HL-60 (cell line): ENCODE results near the gene KLHL21.

Experiments used
- DNase-seq, 2 experiments: peaks; one replicate each; pipeline ENCODE4 v3.0.0-alpha.2; 2010 to 2020; ENCODE audit warnings: low read depth in 1 of 2, low spot score in 1 of 2
- H3K27ac ChIP-seq: fragments of 250-450 bp; sonication (Bioruptor Pico); replicated peaks from 2 replicates; pipeline ENCODE4 v1.5.1; 2020; ENCODE audit warnings: mild to moderate bottlenecking, moderate library complexity
- H3K27me3 ChIP-seq: fragments of 250-450 bp; sonication (Bioruptor Pico); 2 replicates; pipeline ENCODE4 v1.5.1; 2021; ENCODE audit warnings: mild to moderate bottlenecking, moderate library complexity; ENCODE audit not compliant: insufficient read depth, poor library complexity, severe bottlenecking
- H3K4me3 ChIP-seq: replicated peaks from 2 replicates; pipeline ENCODE4 v1.5.1; 2011; ENCODE audit warnings: mild to moderate bottlenecking, control low read depth, low read length; ENCODE audit not compliant: insufficient read depth
- CTCF ChIP-seq: IDR thresholded peaks from one replicate; pipeline ENCODE4 v1.5.1; 2011; ENCODE audit warnings: low read length, control low read depth, inconsistent platforms; ENCODE audit not compliant: insufficient read depth
- GABPA ChIP-seq: IDR thresholded peaks from 2 replicates; pipeline ENCODE4 v1.6.1; 2012; ENCODE audit warnings: low read depth
- POLR2AphosphoS5 ChIP-seq: IDR thresholded peaks from 2 replicates; pipeline ENCODE4 v1.6.1; 2012; ENCODE audit warnings: low read depth
- SPI1 ChIP-seq: IDR thresholded peaks from 2 replicates; pipeline ENCODE4 v1.6.1; 2012; ENCODE audit warnings: low read depth, mild to moderate bottlenecking, borderline replicate concordance
- TF ChIP-seq, protein P1 (sequence below): IDR thresholded peaks from 2 replicates; pipeline ENCODE4 v1.6.1; 2012; ENCODE audit warnings: low read depth; ENCODE audit not compliant: insufficient replicate concordance

The KLHL21 gene

DNA sequence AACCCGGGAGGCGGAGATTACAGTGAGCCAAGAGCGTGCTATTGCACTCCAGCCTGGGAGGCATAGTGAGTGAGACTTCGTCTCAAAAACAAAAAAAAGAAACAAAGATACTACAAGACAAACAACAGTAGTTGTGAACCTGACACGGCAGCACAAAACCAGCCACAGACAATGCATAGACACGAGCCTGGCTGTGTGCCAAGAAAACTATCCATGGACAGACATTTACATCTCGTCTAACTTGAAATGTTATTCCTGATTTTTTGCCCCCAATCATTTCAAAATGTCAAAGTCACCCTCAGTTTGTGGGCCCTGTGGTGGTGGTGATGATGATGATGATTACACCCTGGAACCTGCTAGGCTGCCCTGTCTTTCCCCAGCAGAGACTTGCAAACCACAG lies 6.3 kb downstream of the KLHL21 start:
- no peak overlapping the region for H3K27ac ChIP-seq
- no peak overlapping the region for H3K4me3 ChIP-seq
- DNase-seq, result no peak
- TF ChIP-seq CTCF, result no peak
- no peak for TF ChIP-seq POLR2AphosphoS5
- TF ChIP-seq, protein P1, sequence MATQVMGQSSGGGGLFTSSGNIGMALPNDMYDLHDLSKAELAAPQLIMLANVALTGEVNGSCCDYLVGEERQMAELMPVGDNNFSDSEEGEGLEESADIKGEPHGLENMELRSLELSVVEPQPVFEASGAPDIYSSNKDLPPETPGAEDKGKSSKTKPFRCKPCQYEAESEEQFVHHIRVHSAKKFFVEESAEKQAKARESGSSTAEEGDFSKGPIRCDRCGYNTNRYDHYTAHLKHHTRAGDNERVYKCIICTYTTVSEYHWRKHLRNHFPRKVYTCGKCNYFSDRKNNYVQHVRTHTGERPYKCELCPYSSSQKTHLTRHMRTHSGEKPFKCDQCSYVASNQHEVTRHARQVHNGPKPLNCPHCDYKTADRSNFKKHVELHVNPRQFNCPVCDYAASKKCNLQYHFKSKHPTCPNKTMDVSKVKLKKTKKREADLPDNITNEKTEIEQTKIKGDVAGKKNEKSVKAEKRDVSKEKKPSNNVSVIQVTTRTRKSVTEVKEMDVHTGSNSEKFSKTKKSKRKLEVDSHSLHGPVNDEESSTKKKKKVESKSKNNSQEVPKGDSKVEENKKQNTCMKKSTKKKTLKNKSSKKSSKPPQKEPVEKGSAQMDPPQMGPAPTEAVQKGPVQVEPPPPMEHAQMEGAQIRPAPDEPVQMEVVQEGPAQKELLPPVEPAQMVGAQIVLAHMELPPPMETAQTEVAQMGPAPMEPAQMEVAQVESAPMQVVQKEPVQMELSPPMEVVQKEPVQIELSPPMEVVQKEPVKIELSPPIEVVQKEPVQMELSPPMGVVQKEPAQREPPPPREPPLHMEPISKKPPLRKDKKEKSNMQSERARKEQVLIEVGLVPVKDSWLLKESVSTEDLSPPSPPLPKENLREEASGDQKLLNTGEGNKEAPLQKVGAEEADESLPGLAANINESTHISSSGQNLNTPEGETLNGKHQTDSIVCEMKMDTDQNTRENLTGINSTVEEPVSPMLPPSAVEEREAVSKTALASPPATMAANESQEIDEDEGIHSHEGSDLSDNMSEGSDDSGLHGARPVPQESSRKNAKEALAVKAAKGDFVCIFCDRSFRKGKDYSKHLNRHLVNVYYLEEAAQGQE, result no peak
- TF ChIP-seq SPI1, result no peak
- TF ChIP-seq GABPA, result no peak
- no peaks in the 10 kb centered on the region for H3K27me3 ChIP-seq

- Histone ChIP-seq H3K27ac (no peak overlapping the region), H3K27me3 (no peaks in the 10 kb centered on the region), H3K4me3 (no peak overlapping the region)
- DNase-seq, result no peak
- TF ChIP-seq POLR2AphosphoS5, result no peak
- no peak for TF ChIP-seq GABPA
- no peak for TF ChIP-seq CTCF
- TF ChIP-seq, protein P1, result no peak
- no peak for TF ChIP-seq SPI1
These were observed 7.5 kb downstream of the KLHL21 start for GRCh38 chr1:6594977-6595740.

- no peak for DNase-seq
- H3K4me3 ChIP-seq, result no peak overlapping the region
- no peak overlapping the region for H3K27ac ChIP-seq
- TF ChIP-seq SPI1 (no peak), CTCF (no peak), POLR2AphosphoS5 (no peak), GABPA (no peak)
- TF ChIP-seq, protein P1, result no peak
- H3K27me3 ChIP-seq, result no peaks in the 10 kb centered on the region
These were observed 8.9 kb downstream of the KLHL21 start for GRCh38 chr1:6593810-6594209.
